Spleen (tissue), 11 donors: ENCODE results near the gene GYPE. TPM values are rescaled to one million over a fixed set of nuclear protein-coding genes. Genes with fewer than 3 reads are reported as not detected.
"Not testable (repeated sequence)": the region's sequence is repeated elsewhere in the genome, so short reads cannot be mapped to it uniquely, and the experiment has no call there.

ENCODE experiments used
- DNase-seq: peaks from one replicate; pipeline ENCODE4 v3.0.0-alpha.2; 2020
- H3K27ac ChIP-seq, 8 donors: fragments of 200-600 bp; sonication (generic) in 7 of 8; 1 replicate in 4 of 8; 2 replicates in 4 of 8; pipeline versions ENCODE4 v1.5.0 to v1.8.0; 2016 to 2021; ENCODE audit warnings: inconsistent platforms in 4 of 8, mild to moderate bottlenecking in 4 of 8, moderate library complexity in 1 of 8
- H3K27me3 ChIP-seq, 7 donors: fragments of 200-600 bp; sonication (generic) in 6 of 7; replicated peaks in 1 of 7; 1 replicate in 4 of 7; 2 replicates in 3 of 7; pipeline versions ENCODE4 v1.5.0 to v1.8.0; 2016 to 2021; ENCODE audit warnings: inconsistent platforms in 3 of 7, mild to moderate bottlenecking in 1 of 7
- H3K36me3 ChIP-seq, 6 donors: fragments of 200-600 bp; sonication (generic) in 5 of 6; 1 replicate in 4 of 6; 2 replicates in 2 of 6; pipeline versions ENCODE4 v1.5.0 to v1.8.0; 2016 to 2021; ENCODE audit warnings: inconsistent platforms in 2 of 6
- H3K4me1 ChIP-seq, 6 donors: fragments of 200-600 bp; sonication (generic) in 5 of 6; 1 replicate in 3 of 6; 2 replicates in 3 of 6; pipeline versions ENCODE4 v1.5.0 to v1.8.0; 2016 to 2021; ENCODE audit warnings: inconsistent platforms in 3 of 6
- H3K4me3 ChIP-seq, 8 donors: fragments of 200-600 bp; sonication (generic) in 7 of 8; 1 replicate in 4 of 8; 2 replicates in 4 of 8; pipeline versions ENCODE4 v1.5.0 to v1.8.0; 2016 to 2021; ENCODE audit warnings: inconsistent platforms in 4 of 8, mild to moderate bottlenecking in 4 of 8, moderate library complexity in 2 of 8
- H3K9me3 ChIP-seq, 8 donors: fragments of 200-600 bp; sonication (generic) in 7 of 8; 1 replicate in 4 of 8; 2 replicates in 4 of 8; pipeline versions ENCODE4 v1.5.0 to v1.8.0; 2016 to 2021; ENCODE audit warnings: inconsistent platforms in 4 of 8
- WGBS, 5 donors: extraction: QIAGEN DNeasy Blood & Tissue Kit in 3 of 5; methylation state at CpG; one replicate each; pipeline versions ENCODE4 v1.1.5 to v1.1.7; 2013 to 2018; 5-methylcytosine and 5-hydroxymethylcytosine counted together
- intact Hi-C: fragments of 100-400 bp; cut with DNase I; formaldehyde crosslinking; loops from one replicate; pipeline ENCODE4 v1.15.0; 2023; ENCODE audit warnings: low total_unique reads
- polyA plus RNA-seq, 3 donors: library from polyadenylated mRNA; stranded (reverse); fragments of 200-250 nt; gene quantifications; one replicate each; pipeline ENCODE4 v1.2.1, GENCODE V29; 2013
- total RNA-seq, 7 donors: library from RNA; depleted of rRNA in 3 of 7; stranded (reverse); fragments of >200 nt in 3 of 7; fragmentation: NEBNext Ultra II Directional in 4 of 7; extraction: Animal tissue kit (Norgen Biotek cat#: 25700) in 4 of 7; gene quantifications; one replicate each; pipeline versions ENCODE4 v1.1.0 to v1.2.1, GENCODE V29; 2016 to 2021
- donor health status: healthy with polysubstance abuse.
- donor health status: DM: no; HTN: no; CAD: no; lungs with moderate emphysema.
- donor health status: DM: no; HTN: no; CAD: no.
- donor health status: Bipolar disorder and iron deficiency.
- donor health status: healthy.
- donor health status: DM: no; HTN: no; CAD: no.
- donor health status: DM: yes; HTN: yes; CAD: no.

GYPE gene
- total and polyA plus RNA-seq, 10 donors = 3.5 to 10.3 (median 5.6) TPM

DNA sequence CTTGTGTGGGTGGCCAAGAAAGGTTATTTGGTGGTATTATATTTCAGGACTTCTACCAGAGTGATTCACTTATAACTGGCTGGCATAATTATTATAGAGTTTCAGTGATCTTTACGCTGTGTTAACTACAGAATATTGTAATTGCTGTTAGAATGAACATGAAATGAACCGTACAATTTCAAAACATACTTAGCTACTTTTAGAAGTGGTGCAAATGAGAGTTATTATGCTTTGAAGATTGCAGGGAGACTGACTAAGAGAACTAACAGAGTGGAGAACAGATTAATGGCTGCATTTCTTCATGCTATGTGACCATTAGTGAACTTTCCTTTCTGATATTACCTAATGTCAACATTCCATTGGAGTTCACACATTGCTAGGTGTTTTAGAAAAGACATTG, 71.7 kb downstream of the GYPE start:
- intact Hi-C loops, H3K27ac ChIP-seq, H3K4me3 ChIP-seq, DNase-seq, H3K4me1 ChIP-seq, H3K27me3 ChIP-seq, H3K36me3 ChIP-seq: not testable (repeated sequence)
- H3K9me3 ChIP-seq = peaks cover 0 to 29% (median 25%) of the 10 kb centered on the region in 8 donors
- 74 to 95% (median 92%) methylated on average over 2 of the region's 2 CpGs for WGBS, 5 donors

DNA sequence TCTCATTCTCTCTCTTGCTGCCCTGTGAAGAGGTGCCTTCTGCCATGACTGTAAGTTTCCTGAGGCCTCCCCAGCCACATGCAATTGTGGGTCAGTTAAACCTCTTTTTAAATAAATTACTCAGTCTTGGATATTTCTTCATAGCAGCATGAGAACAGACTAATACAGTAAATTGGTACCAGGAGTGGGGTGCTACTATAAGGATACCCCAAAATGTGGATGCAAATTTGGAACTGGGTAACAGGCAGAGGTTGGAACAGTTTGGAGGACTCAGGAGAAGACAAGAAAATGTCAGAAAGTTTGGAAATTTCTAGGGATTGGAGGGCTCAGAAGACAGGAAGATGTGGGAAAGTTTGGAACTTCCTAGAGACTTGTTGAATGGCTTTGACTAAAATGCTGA, 74.8 kb downstream of the GYPE start:
- H3K4me3 ChIP-seq, intact Hi-C loops, H3K27ac ChIP-seq, H3K27me3 ChIP-seq, H3K36me3 ChIP-seq, H3K4me1 ChIP-seq, DNase-seq: not testable (repeated sequence)
- peaks cover 0 to 29% (median 25%) of the 10 kb centered on the region in 8 donors for H3K9me3 ChIP-seq

DNA sequence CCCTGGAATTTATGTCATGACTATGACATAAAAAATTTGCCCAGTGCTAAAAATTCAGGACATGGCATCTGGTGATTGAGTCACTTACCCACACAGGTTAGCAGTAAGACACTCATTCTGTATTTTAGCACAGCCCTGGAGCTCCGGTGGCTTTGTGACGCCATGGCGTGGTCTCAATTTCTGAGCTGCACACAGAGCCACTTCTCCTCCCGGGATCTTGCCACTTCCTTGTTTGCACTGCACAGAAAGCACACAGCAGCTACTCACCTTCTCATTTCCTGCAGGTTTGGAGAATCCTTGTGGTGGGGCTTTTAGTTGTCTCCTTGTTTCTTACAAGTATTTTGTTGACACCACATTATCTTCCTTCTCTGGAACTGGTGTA, 76.1 kb downstream of the GYPE start:
- not testable (repeated sequence) for H3K27ac ChIP-seq, H3K4me3 ChIP-seq

More for the DNA sequence above, 76.1 kb downstream of the GYPE start:
- H3K27me3 ChIP-seq, H3K4me1 ChIP-seq, H3K36me3 ChIP-seq, intact Hi-C loops, DNase-seq: not testable (repeated sequence)
- peaks cover 0 to 29% (median 25%) of the 10 kb centered on the region in 8 donors for H3K9me3 ChIP-seq
- WGBS, 5 donors = 21 to 53% (median 37%) methylated on average over 4 of the region's 4 CpGs

Other genes with a start within 250 kb of the GYPE start
- not detected for gene FREM3, start 204.9 kb downstream of the GYPE start, total RNA-seq
- not detected for gene FREM3, start 204.9 kb downstream of the GYPE start, polyA plus RNA-seq
- gene GYPB, start 113.8 kb upstream of the GYPE start, total RNA-seq = 10 to 100 TPM in 3 of 7 donors, 1 to 10 TPM in 2, not detected in 2; 1.5 to 40.0 (median 36.5) TPM
- under 1 TPM in 1 of 3 donors, not detected in 2; 0.99 TPM for gene GYPB, start 113.8 kb upstream of the GYPE start, polyA plus RNA-seq
- 10 to 100 TPM in 1 of 7 donors, 1 to 10 TPM in 2, under 1 TPM in 3, not detected in 1; 0.60 to 27.8 (median 0.86) TPM for gene GYPA, start 235.2 kb upstream of the GYPE start, total RNA-seq
- 1 to 10 TPM in 1 of 3 donors, under 1 TPM in 1, not detected in 1; 0.06 to 1.0 TPM for gene GYPA, start 235.2 kb upstream of the GYPE start, polyA plus RNA-seq